ENCODE results near the gene FECH. TPM values are rescaled to one million over a fixed set of nuclear protein-coding genes. Genes with fewer than 3 reads are reported as not detected.

Gene FECH
- polyA plus RNA-seq, 2 of the 4 experiments (the other 2 are of a cell fraction), result 41.3 to 71.2 TPM

- Histone ChIP-seq H3K4me3 (no peak overlapping the region), H3K27ac (no peak overlapping the region), H3K4me1 (peaks cover 14% of the 10 kb centered on the region), H3K4me2 (no peak overlapping the region), H3K9me3 (no peaks in the 10 kb centered on the region)
- no peak for ATAC-seq
- POLR2A ChIA-PET, result no interaction called here
- no peak for FAIRE-seq
- 87% methylated on average over 2 of the region's 2 CpGs for WGBS (ENCODE audit: missing lambda C conversion rate)
- CTCF ChIA-PET, result no interaction called here
- no peak for DNase-seq (ENCODE audit: low read depth in 1 of 2, low spot score in 1 of 2)
- TF ChIP-seq EHMT2 (IDR thresholded peaks at IDR 0.05; ENCODE audit: low read depth) (no peak), RFX5 (IDR thresholded peaks at IDR 0.05) (no peak), BHLHE40 (IDR thresholded peaks at IDR 0.05; ENCODE audit: low read depth, low read length) (no peak), HMGXB4 (CRISPR knock-in tag; IDR thresholded peaks at IDR 0.05; ENCODE audit: borderline replicate concordance) (no peak), FOSB (CRISPR knock-in tag; IDR thresholded peaks at IDR 0.05) (no peak), ZFP36 (IDR thresholded peaks at IDR 0.05; ENCODE audit: borderline replicate concordance, partially characterized antibody) (no peak), MAZ (IDR thresholded peaks at IDR 0.05; ENCODE audit: borderline replicate concordance, low read depth, low read length) (no peak), USF2 (IDR thresholded peaks at IDR 0.05) (no peak), CTCF (IDR thresholded peaks at IDR 0.05) (no peak), GATA3 (IDR thresholded peaks at IDR 0.05; ENCODE audit: borderline replicate concordance) (no peak), RNF2 (IDR thresholded peaks at IDR 0.05; ENCODE audit: borderline replicate concordance, low read depth) (no peak), POLR2AphosphoS2 (conservative IDR thresholded peaks at IDR 0.05; ENCODE audit: low read length) (no peak), NR3C1 (IDR thresholded peaks at IDR 0.05) (no peak), SREBF2 (IDR thresholded peaks at IDR 0.05) (no peak), CBX8 (IDR thresholded peaks at IDR 0.05) (no peak), HEYL (CRISPR knock-in tag; IDR thresholded peaks at IDR 0.05) (no peak), TP53 (CRISPR knock-in tag; IDR thresholded peaks at IDR 0.05) (no peak)
Observed at GRCh38 chr18:57589161-57589560, 2.7 kb upstream of the FECH start.

- CTCF ChIA-PET, result no interaction called here
- TF ChIP-seq GATA3 (IDR thresholded peaks at IDR 0.05; ENCODE audit: borderline replicate concordance), result no peak
- TF ChIP-seq SMC3 (IDR thresholded peaks at IDR 0.05), result no peak
- TF ChIP-seq ESRRA (IDR thresholded peaks at IDR 0.05; ENCODE audit: borderline replicate concordance, low read length), result no peak
- no peak for TF ChIP-seq KDM1A (IDR thresholded peaks at IDR 0.05; ENCODE audit: low read depth)
- no peak for TF ChIP-seq NFE2L2 (conservative IDR thresholded peaks at IDR 0.05; ENCODE audit: low read length)
- no peak for TF ChIP-seq CEBPB (IDR thresholded peaks at IDR 0.05)
- TF ChIP-seq REST (IDR thresholded peaks at IDR 0.05), result no peak
- no peak for TF ChIP-seq ELK1 (IDR thresholded peaks at IDR 0.05; ENCODE audit: low read depth, low read length)
- TF ChIP-seq USF2 (IDR thresholded peaks at IDR 0.05), result no peak
- no peak for TF ChIP-seq CHD4 (IDR thresholded peaks at IDR 0.05; ENCODE audit: borderline replicate concordance)
- TF ChIP-seq HES2 (IDR thresholded peaks at IDR 0.05), result no peak
- no peak for TF ChIP-seq MAFK (IDR thresholded peaks at IDR 0.05; ENCODE audit: partially characterized antibody)
- no peak for TF ChIP-seq ZC3H11A (IDR thresholded peaks at IDR 0.05)
- TF ChIP-seq RFX5 (IDR thresholded peaks at IDR 0.05), result no peak
Observed at GRCh38 chr18:57587098-57587661, 678 bp upstream of the FECH start.

More at GRCh38 chr18:57587098-57587661, 678 bp upstream of the FECH start:
- FAIRE-seq (no peak), DNase-seq (ENCODE audit: low read depth in 1 of 2, low spot score in 1 of 2) (no peak), ATAC-seq (no peak; a peak in 1 of 6 replicates)
- 66% methylated on average over 12 of the region's 12 CpGs for WGBS (ENCODE audit: missing lambda C conversion rate)
- Histone ChIP-seq H3K4me1 (peaks cover 14% of the 10 kb centered on the region), H3K4me2 (peak overlapping the region; percentile 93), H3K27ac (peak overlapping the region; percentile 94 to 97), H3K9me3 (no peaks in the 10 kb centered on the region), H3K4me3 (peak overlapping the region; percentile 94)
- POLR2A ChIA-PET, result no interaction called here

Data from A549 (cell line).